Activated CD4-positive, alpha-beta memory T cell treated with anti-CD3 and anti-CD28 coated beads, Interleukin-2, amount 10 ng/mL, durations not matched to agents 7 days and 5 days (primary cell): Measurements from ENCODE around the gene G6PC2. TPM values are rescaled to one million over a fixed set of nuclear protein-coding genes. Genes with fewer than 3 reads are reported as not detected.

ENCODE experiments used
- CTCF ChIA-PET: fragments of 350-600 bp; sonication (Branson Sonifier 250); formaldehyde crosslinking; loops from one replicate; lab custom pipeline; 2021; ENCODE audit warnings: antibody characterized with exemption, inconsistent platforms; lab: Charles Lee
- POLR2A ChIA-PET: fragments of 350-600 bp; sonication (Branson Sonifier 250); formaldehyde crosslinking; loops from one replicate; lab custom pipeline; 2021; ENCODE audit warnings: antibody characterized with exemption; lab: Charles Lee
- DNase-seq: peaks from one replicate; pipeline ENCODE4 v3.0.0-alpha.2; 2020
- H3K27ac Mint-ChIP-seq: one replicate; pipeline ENCODE4 v1.8.0; 2021; ENCODE audit warnings: mild to moderate bottlenecking, mixed read lengths
- H3K27me3 Mint-ChIP-seq: one replicate; pipeline ENCODE4 v1.8.0; 2021; ENCODE audit warnings: mixed read lengths
- H3K36me3 Mint-ChIP-seq: one replicate; pipeline ENCODE4 v1.8.0; 2021; ENCODE audit warnings: low read depth, mixed read lengths
- H3K4me1 Mint-ChIP-seq: one replicate; pipeline ENCODE4 v1.8.0; 2021; ENCODE audit warnings: mixed read lengths
- H3K4me3 Mint-ChIP-seq: one replicate; pipeline ENCODE4 v1.8.0; 2021; ENCODE audit warnings: mild to moderate bottlenecking, mixed read lengths
- H3K9me3 Mint-ChIP-seq: one replicate; pipeline ENCODE4 v1.8.0; 2021; ENCODE audit warnings: mixed read lengths
- total RNA-seq, 2 experiments: library from RNA; stranded (reverse); gene quantifications; one replicate each; pipeline ENCODE4 v1.2.3, GENCODE V29; 2021

Gene G6PC2
- total RNA-seq, 2 experiments from 2014 or later, result not detected

DNA sequence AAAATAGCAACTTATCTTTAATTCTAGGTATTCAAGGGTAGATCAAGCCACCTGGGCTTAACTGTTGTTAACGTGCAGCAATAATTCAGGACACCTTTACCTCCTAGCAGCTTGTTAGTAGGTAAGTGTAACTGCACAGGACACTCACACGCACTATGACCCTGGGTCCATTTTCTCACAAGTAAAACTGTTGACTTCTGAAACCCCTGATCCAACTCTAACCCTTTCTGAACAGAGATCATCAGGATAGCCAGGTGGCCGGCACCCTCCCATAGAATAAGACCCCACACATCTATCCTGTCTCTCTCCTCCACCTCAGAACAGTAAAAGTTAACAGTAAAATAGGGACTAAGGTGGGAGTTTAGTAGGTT is 11.5 kb upstream of the G6PC2 start:
- H3K4me1 Mint-ChIP-seq, result peaks cover 36% of the 10 kb centered on the region
- ChIA-PET POLR2A (interaction anchor here (0.6 to 1.9 kb wide), 4 partner anchors 9 to 95 kb away, joined by 3 to 12 read pairs (median 3); no protein-coding TSS in a partner anchor), CTCF (interaction anchor here (1.2 kb wide), 1 partner anchor 81 kb away, joined by 3 read pairs; no protein-coding TSS in a partner anchor)
- peak overlapping the region; percentile 91 for H3K4me3 Mint-ChIP-seq
- H3K9me3 Mint-ChIP-seq, result no peaks in the 10 kb centered on the region
- peak overlapping the region; percentile 88 for H3K27ac Mint-ChIP-seq
- no peak for DNase-seq
- peaks cover 19% of the 10 kb centered on the region for H3K27me3 Mint-ChIP-seq
- peaks cover 38% of the 10 kb centered on the region for H3K36me3 Mint-ChIP-seq

DNA sequence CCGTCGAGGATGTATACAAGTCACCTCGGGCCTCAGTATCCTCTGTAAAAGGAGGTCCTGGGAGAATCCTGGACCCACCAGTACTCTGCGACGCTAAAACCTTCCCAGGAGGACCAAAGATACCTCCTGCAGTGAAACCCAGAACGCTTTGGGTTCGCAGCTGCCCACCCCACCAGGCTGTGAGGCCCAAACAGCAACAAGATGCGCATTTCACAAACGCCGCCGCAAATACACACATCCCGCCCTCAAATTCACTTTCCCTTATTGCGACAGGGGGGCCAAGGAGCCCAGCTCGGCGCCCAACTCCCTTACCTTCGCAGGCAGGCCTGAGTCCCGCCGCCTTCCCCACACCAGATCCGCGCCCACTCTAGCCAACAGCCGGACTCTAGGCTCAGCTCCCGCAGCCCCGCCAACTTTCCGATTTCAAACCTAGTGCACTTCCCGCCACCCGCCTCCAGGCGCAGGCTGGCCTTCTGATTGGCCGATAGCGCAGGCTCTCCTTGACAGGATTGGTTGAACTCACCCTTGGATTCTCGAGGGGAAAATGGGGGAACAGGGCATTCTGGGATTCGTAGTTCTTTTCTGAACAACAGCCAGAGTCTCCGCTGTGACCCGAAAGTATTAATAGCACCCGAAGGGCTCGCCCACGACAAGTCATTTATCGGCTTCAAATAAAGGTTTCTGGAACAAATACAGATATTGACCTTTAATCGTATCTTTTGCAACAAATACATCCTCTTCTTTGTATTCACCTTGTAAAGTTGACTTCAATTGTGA is 10.9 kb upstream of the G6PC2 start, which contains the start of gene SPC25:
SPC25 (minus strand) TSS at position 425 of the 777 bp plus-strand sequence. CDS start 911 bp downstream, outside the sequence.
- peaks cover 24% of the 10 kb centered on the region for H3K27me3 Mint-ChIP-seq
- peak within 1 kb of the TSS; percentile 91 for H3K4me3 Mint-ChIP-seq
- ChIA-PET CTCF (interaction anchor here (1.2 kb wide), 1 partner anchor 82 kb away, joined by 3 read pairs; no protein-coding TSS in a partner anchor), POLR2A (interaction anchor here (0.6 to 1.9 kb wide), 5 partner anchors 9 to 95 kb away, joined by 3 to 12 read pairs (median 3); no protein-coding TSS in a partner anchor)
- peak within 1 kb of the TSS; percentile 88 for H3K27ac Mint-ChIP-seq
- no peaks in the 10 kb centered on the region for H3K9me3 Mint-ChIP-seq
- H3K4me1 Mint-ChIP-seq, result peaks cover 32% of the 10 kb centered on the region
- H3K36me3 Mint-ChIP-seq, result peaks cover 32% of the 10 kb centered on the region
- DNase-seq, result peak; percentile 93

DNA sequence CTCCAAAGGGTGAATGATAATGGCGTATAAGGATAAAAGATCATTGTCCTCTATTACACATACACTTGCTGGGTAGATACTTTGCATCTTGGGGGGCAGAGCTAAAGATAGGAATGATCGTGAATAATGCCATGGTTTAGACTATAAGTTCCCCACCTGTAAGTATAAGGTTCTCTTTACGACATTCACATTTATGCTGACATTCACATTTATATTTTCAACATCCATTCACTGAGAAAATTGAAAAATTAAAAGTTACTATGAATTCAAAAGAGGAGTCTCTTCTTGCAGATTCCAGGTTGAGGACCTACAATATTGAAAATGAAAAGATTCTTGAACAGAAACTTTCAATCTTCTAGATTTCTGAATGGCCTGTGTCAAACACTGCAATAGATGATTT is 8.8 kb upstream of the G6PC2 start:
- Mint-ChIP-seq H3K27ac (no peak overlapping the region), H3K9me3 (no peaks in the 10 kb centered on the region), H3K4me1 (peaks cover 24% of the 10 kb centered on the region), H3K27me3 (peaks cover 34% of the 10 kb centered on the region), H3K4me3 (no peak overlapping the region), H3K36me3 (peaks cover 18% of the 10 kb centered on the region)
- DNase-seq, result no peak
- ChIA-PET CTCF (no interaction called here), POLR2A (interaction anchor here (1.1 kb wide), 1 partner anchor 24 kb away, joined by 4 read pairs; no protein-coding TSS in a partner anchor)

- H3K36me3 Mint-ChIP-seq, result peaks cover 6% of the 10 kb centered on the region
- no peak overlapping the region for H3K4me3 Mint-ChIP-seq
- no peak for DNase-seq
- peaks cover 16% of the 10 kb centered on the region for H3K4me1 Mint-ChIP-seq
- POLR2A ChIA-PET, result no interaction called here
- CTCF ChIA-PET, result interaction anchor here (0.8 kb wide), 1 partner anchor 27 kb away, joined by 3 read pairs; no protein-coding TSS in a partner anchor
- no peaks in the 10 kb centered on the region for H3K9me3 Mint-ChIP-seq
- no peak overlapping the region for H3K27ac Mint-ChIP-seq
- H3K27me3 Mint-ChIP-seq, result peaks cover 34% of the 10 kb centered on the region
These were observed 7.0 kb upstream of the G6PC2 start for GRCh38 chr2:168894101-168894500.

DNA sequence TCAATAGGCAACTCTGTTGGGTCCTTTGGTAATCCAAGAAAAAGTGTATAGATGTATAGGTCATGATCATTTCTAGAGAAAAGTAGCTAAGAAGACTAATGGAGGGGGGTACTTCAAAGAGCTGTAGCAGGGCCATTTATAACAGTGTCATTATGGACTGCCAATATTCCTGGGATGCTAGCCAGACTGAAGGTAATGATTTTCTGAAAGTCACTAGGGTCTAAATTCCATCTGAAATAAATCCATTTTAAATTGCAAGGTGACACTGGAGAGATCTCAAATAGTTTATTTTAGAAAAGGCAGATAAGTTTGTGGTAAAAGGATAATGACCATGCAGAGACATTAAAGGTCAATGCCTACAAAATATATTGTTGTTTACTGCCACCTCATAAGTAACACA is 6.4 kb upstream of the G6PC2 start:
- DNase-seq, result no peak
- Mint-ChIP-seq H3K9me3 (no peaks in the 10 kb centered on the region), H3K27ac (no peak overlapping the region), H3K4me3 (no peak overlapping the region), H3K4me1 (peaks cover 10% of the 10 kb centered on the region), H3K36me3 (peaks cover 3% of the 10 kb centered on the region), H3K27me3 (peaks cover 34% of the 10 kb centered on the region)
- POLR2A ChIA-PET, result no interaction called here
- CTCF ChIA-PET, result no interaction called here

DNA sequence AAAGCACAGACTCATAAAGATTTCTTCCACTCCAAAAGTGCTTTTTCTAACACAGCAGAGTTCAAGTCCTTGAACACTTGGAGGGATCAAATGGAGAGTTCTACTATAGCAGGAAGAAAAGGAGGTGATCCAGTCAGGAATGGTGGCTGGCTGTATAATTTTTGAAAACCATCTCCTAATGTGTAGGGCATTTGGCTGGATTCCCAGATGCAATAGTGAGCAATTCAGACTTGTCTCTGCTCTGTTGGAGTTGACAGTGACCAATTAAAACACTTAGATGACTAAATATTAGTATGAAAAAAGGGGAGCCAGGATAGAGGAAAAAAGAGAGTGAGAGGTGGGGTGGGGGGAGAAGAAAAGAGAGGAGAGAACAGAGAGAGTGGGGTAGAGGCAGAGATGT is 5.3 kb upstream of the G6PC2 start:
- Mint-ChIP-seq H3K9me3 (no peaks in the 10 kb centered on the region), H3K4me3 (no peak overlapping the region), H3K27ac (no peak overlapping the region), H3K36me3 (no peaks in the 10 kb centered on the region), H3K4me1 (peaks cover 1% of the 10 kb centered on the region), H3K27me3 (peaks cover 39% of the 10 kb centered on the region)
- no peak for DNase-seq
- ChIA-PET CTCF (no interaction called here), POLR2A (no interaction called here)

DNA sequence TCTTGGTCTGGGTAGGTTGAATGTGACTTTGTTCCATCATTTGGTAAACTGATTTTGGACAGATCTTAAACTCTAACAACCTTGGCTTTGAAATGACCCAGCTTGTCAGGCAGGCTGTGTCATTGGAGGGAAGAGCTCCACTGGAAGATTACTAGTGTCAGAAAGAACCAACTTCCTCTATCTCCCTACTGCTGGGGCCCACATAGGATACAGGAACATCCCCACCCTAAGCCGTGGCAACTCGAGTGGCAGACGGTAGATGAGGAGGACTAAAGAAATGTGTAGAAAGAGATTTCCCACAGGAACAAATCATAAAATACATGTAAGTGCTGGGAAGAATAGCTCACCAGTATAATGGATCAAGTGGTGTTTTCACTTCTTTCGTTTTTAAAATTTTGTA is 4.3 kb upstream of the G6PC2 start:
- Mint-ChIP-seq H3K4me3 (no peak overlapping the region), H3K27me3 (peaks cover 37% of the 10 kb centered on the region), H3K4me1 (no peaks in the 10 kb centered on the region), H3K27ac (no peak overlapping the region), H3K36me3 (no peaks in the 10 kb centered on the region), H3K9me3 (no peaks in the 10 kb centered on the region)
- POLR2A ChIA-PET, result no interaction called here
- CTCF ChIA-PET, result interaction anchor here (0.6 kb wide), 1 partner anchor 461 kb away, joined by 5 read pairs; no protein-coding TSS in a partner anchor
- no peak for DNase-seq

- no peaks in the 10 kb centered on the region for H3K36me3 Mint-ChIP-seq
- no peak overlapping the region for H3K27ac Mint-ChIP-seq
- H3K4me3 Mint-ChIP-seq, result no peak overlapping the region
- ChIA-PET CTCF (interaction anchor here (0.6 kb wide), 1 partner anchor 461 kb away, joined by 5 read pairs; no protein-coding TSS in a partner anchor), POLR2A (no interaction called here)
- DNase-seq, result no peak
- H3K4me1 Mint-ChIP-seq, result no peaks in the 10 kb centered on the region
- H3K9me3 Mint-ChIP-seq, result no peaks in the 10 kb centered on the region
- peaks cover 32% of the 10 kb centered on the region for H3K27me3 Mint-ChIP-seq
These were observed 3.6 kb upstream of the G6PC2 start for GRCh38 chr2:168897449-168897848.

GRCh38 chr2:168903888-168904287 is 2.8 kb downstream of the G6PC2 start:
- H3K4me3 Mint-ChIP-seq, result no peak overlapping the region
- no peak for DNase-seq

GRCh38 chr2:168904358-168904757 is 3.3 kb downstream of the G6PC2 start:
- no peaks in the 10 kb centered on the region for H3K4me1 Mint-ChIP-seq
- H3K9me3 Mint-ChIP-seq, result no peaks in the 10 kb centered on the region
- no peaks in the 10 kb centered on the region for H3K36me3 Mint-ChIP-seq
- no peak overlapping the region for H3K4me3 Mint-ChIP-seq
- H3K27me3 Mint-ChIP-seq, result peaks cover 49% of the 10 kb centered on the region
- H3K27ac Mint-ChIP-seq, result no peak overlapping the region
- DNase-seq, result no peak
- ChIA-PET POLR2A (no interaction called here), CTCF (no interaction called here)

More at GRCh38 chr2:168903888-168904287, 2.8 kb downstream of the G6PC2 start:
- Mint-ChIP-seq H3K36me3 (no peaks in the 10 kb centered on the region), H3K4me1 (no peaks in the 10 kb centered on the region), H3K27me3 (peaks cover 45% of the 10 kb centered on the region), H3K27ac (no peak overlapping the region), H3K9me3 (no peaks in the 10 kb centered on the region)
- ChIA-PET CTCF (no interaction called here), POLR2A (no interaction called here)

DNA sequence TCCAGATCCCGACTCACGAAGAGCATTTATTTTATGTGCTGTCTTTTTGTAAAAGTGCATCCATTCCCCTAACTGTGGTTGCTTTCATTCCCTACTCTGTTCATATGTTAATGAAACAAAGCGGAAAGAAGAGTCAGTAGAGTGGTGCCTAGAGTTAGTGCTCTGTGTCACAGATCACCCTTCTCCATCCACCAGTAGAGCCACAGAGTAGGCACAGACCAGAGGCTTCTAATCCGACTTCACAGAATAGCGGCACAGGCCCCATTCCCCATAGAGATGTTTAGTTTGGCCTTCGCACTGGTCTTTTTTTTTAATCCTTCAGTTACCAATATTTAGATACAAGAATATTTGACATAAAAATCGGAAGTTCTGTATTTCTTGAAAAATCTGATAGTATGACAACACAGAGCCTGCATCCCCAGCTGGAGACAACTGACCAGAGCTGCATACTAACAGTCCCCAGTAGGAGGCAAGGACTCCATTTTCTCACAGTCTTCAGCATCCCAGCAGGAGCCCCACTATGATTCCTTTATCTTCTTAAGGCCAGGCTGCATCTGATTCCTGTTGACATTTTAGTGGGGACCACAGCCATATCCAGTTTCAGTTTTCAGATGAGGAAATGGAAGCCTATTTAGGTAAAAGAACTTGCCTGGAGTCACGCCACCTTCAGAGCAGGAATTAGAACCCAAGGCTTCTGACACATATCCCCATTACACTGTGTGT is 7.0 kb downstream of the G6PC2 start:
- POLR2A ChIA-PET, result no interaction called here
- peaks cover 58% of the 10 kb centered on the region for H3K27me3 Mint-ChIP-seq
- H3K36me3 Mint-ChIP-seq, result no peaks in the 10 kb centered on the region
- H3K27ac Mint-ChIP-seq, result no peak overlapping the region
- no peaks in the 10 kb centered on the region for H3K9me3 Mint-ChIP-seq
- DNase-seq, result no peak
- H3K4me3 Mint-ChIP-seq, result no peak overlapping the region
- CTCF ChIA-PET, result no interaction called here
- H3K4me1 Mint-ChIP-seq, result peaks cover 6% of the 10 kb centered on the region

- CTCF ChIA-PET, result interaction anchor here (1.4 kb wide), 1 partner anchor 11 kb away, joined by 5 read pairs; no protein-coding TSS in a partner anchor
- Mint-ChIP-seq H3K27me3 (peaks cover 50% of the 10 kb centered on the region), H3K4me3 (no peak overlapping the region)
These were observed 9.2 kb downstream of the G6PC2 start for GRCh38 chr2:168910330-168910729.

GRCh38 chr2:168912466-168912865 is 11.4 kb downstream of the G6PC2 start:
- Mint-ChIP-seq H3K4me3 (no peak overlapping the region), H3K27me3 (peaks cover 34% of the 10 kb centered on the region), H3K9me3 (peaks cover 14% of the 10 kb centered on the region), H3K36me3 (peaks cover 7% of the 10 kb centered on the region), H3K4me1 (peaks cover 19% of the 10 kb centered on the region), H3K27ac (no peak overlapping the region)
- no peak for DNase-seq
- ChIA-PET POLR2A (no interaction called here), CTCF (interaction anchor here (1.5 kb wide), 1 partner anchor 9 kb away, joined by 3 read pairs; no protein-coding TSS in a partner anchor)

More at GRCh38 chr2:168910330-168910729, 9.2 kb downstream of the G6PC2 start:
- POLR2A ChIA-PET, result no interaction called here
- Mint-ChIP-seq H3K27ac (no peak overlapping the region), H3K9me3 (peaks cover 5% of the 10 kb centered on the region), H3K36me3 (peaks cover 7% of the 10 kb centered on the region), H3K4me1 (peaks cover 7% of the 10 kb centered on the region)
- DNase-seq, result no peak
